GM12891 (cell line): ENCODE measurements around the gene CHRM5.

ENCODE experiments used
- POLR2A ChIP-seq: IDR thresholded peaks from 2 replicates; pipeline ENCODE4 v1.6.1; 2011; ENCODE audit warnings: low read depth, low read length, control low read depth
- POLR2AphosphoS5 ChIP-seq: IDR thresholded peaks from 2 replicates; pipeline ENCODE4 v1.6.1; 2011; ENCODE audit warnings: low read depth, low read length, control low read depth

DNA sequence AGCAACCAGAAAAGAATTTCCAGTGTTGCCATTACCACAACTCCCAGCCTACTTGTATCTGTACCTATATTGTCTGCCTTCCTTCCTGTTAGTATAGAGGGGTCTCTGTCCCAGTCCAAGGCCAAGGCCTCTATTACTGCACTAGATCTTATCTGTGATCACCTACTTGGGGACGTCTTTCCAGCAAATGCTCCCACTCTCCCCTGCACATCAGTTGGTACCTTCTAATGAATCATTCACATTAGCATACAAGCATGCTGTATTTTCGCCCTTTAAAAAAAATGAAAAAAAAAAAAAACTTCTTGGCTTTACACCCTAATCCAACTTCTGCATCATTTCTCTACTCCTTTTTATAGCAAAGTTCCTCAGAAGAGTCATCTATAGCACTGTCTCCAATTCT is 75.5 kb downstream of the CHRM5 start:
- TF ChIP-seq POLR2A = no peak
- no peak for TF ChIP-seq POLR2AphosphoS5
